ENCODE data around the gene NCLN. TPM values are rescaled to one million over a fixed set of nuclear protein-coding genes. Genes with fewer than 3 reads are reported as not detected.

Gene NCLN, protein sequence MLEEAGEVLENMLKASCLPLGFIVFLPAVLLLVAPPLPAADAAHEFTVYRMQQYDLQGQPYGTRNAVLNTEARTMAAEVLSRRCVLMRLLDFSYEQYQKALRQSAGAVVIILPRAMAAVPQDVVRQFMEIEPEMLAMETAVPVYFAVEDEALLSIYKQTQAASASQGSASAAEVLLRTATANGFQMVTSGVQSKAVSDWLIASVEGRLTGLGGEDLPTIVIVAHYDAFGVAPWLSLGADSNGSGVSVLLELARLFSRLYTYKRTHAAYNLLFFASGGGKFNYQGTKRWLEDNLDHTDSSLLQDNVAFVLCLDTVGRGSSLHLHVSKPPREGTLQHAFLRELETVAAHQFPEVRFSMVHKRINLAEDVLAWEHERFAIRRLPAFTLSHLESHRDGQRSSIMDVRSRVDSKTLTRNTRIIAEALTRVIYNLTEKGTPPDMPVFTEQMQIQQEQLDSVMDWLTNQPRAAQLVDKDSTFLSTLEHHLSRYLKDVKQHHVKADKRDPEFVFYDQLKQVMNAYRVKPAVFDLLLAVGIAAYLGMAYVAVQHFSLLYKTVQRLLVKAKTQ
- polyA plus RNA-seq (2013, experiment 1 of 2), result 70.1 TPM
- polyA plus RNA-seq (2013, experiment 2 of 2), result 66.4 TPM

DNA sequence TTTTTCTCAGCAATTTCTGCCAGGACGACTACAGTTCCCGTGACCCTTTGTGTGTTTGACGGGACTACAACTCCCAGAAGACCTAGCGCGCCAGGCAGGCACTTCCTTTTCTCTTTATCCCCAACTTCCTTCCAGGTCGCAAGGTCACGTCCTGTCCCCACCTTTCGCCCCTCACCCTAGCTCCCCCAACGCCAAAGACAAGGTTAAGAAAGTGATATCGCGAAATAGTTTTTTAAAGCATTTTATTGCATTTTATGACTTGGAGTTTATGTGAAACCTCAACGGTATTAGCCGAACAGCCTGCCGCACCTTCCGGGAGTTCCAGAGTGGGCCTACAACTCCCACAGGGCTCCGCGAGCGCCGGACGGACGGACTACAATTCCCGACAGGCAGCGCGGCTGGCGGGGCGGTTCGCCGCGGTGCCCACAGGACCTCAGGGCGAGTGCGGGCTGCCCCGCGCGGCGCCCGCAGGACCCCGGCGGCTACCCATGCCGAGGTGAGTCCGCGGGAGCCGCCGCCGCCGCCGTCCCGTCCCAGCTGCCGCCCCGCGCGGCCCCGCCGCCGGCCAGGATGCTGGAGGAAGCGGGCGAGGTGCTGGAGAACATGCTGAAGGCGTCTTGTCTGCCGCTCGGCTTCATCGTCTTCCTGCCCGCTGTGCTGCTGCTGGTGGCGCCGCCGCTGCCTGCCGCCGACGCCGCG, at the start of gene NCLN:
Gene NCLN (plus strand): TSS at position 470 of the 699 bp plus-strand sequence. CDS start 101 bp downstream, at position 571.
- H3K9me3 ChIP-seq (ENCODE audit: insufficient read depth, low read depth, low read length), result no peaks in the 10 kb centered on the region
- WGBS, result under 1% methylated on average over 69 of the region's 69 CpGs
- H3K27me3 ChIP-seq (ENCODE audit: insufficient read depth, low read length), result no peaks in the 10 kb centered on the region
- peaks cover 9% of the 10 kb centered on the region; the same call in 1 of the 2 replicates for H3K4me1 ChIP-seq (ENCODE audit: insufficient read depth, low read length)
- H3K27ac ChIP-seq (ENCODE audit: low read depth, low read length), result peak within 1 kb of the TSS; percentile 68; the same call in 1 of the 2 replicates
- peak within 1 kb of the TSS; percentile 88 for H3K9ac ChIP-seq (ENCODE audit: low read depth, low read length)
- peak within 1 kb of the TSS; percentile 85 for H3K4me3 ChIP-seq (ENCODE audit: low read length)
- H3K36me3 ChIP-seq (ENCODE audit: insufficient read depth, low read length), result 0 out of 2 replicates have a peak, but pooled peaks cover 6% of the 10 kb centered on the region

DNA sequence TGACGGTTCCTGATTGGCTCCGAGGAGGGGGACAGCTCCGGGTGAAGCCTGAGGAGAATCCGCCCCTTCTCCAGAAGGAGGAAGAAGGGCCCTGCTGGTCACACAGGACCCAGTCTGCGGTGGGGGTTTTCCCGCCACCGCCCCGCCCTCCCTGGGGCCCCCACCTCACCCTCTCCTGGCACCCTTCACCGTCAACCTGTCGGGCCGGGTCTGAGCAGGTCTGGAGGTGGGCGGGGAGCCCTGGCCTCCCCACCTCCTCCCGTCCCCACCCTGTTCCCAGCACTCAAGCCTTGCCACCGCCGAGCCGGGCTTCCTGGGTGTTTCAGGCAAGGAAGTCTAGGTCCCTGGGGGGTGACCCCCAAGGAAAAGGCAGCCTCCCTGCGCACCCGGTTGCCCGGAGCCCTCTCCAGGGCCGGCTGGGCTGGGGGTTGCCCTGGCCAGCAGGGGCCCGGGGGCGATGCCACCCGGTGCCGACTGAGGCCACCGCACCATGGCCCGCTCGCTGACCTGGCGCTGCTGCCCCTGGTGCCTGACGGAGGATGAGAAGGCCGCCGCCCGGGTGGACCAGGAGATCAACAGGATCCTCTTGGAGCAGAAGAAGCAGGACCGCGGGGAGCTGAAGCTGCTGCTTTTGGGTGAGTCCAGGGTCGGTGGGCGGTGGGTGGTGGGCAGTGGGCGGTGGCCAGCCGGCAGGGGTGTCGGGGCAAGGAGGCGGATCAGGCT, 49.6 kb upstream of the NCLN start, which contains the start of gene GNA15:
Gene GNA15 (plus strand): TSS at position 73 of the 723 bp plus-strand sequence. CDS start 418 bp downstream, at position 491.
- no peak within 1 kb of the TSS for H3K9ac ChIP-seq (ENCODE audit: low read depth, low read length)
- no peak within 1 kb of the TSS for H3K4me3 ChIP-seq (ENCODE audit: low read length)
- H3K27me3 ChIP-seq (ENCODE audit: insufficient read depth, low read length), result no peaks in the 10 kb centered on the region
- 87% methylated on average over 40 of the region's 40 CpGs for WGBS
- H3K4me1 ChIP-seq (ENCODE audit: insufficient read depth, low read length), result no peaks in the 10 kb centered on the region
- no peak within 1 kb of the TSS for H3K27ac ChIP-seq (ENCODE audit: low read depth, low read length)
- no peaks in the 10 kb centered on the region for H3K36me3 ChIP-seq (ENCODE audit: insufficient read depth, low read length)
- no peaks in the 10 kb centered on the region for H3K9me3 ChIP-seq (ENCODE audit: insufficient read depth, low read depth, low read length)

DNA sequence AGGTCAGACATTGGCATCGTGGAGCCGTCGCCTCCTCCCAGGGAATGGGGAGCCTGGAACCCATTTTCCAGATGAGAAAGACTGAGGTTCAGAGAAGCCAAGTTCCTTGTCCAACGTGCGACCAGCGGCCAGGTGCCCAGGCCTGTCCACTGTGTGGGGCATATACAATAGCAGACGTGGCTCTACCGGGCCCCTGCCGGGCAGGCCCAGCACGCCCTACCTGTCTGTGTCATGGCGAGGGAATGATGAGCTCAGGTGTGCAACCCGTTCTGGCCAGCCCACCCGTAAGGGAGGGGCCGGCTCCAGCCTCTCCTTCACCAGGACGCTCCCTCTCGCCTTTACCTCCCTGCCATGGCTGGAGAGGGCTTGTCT, 49.1 kb upstream of the NCLN start:
- no peaks in the 10 kb centered on the region for H3K27me3 ChIP-seq (ENCODE audit: insufficient read depth, low read length)
- 91% methylated on average over 16 of the region's 16 CpGs for WGBS
- no peaks in the 10 kb centered on the region for H3K9me3 ChIP-seq (ENCODE audit: insufficient read depth, low read depth, low read length)
- H3K9ac ChIP-seq (ENCODE audit: low read depth, low read length), result no peak overlapping the region
- H3K36me3 ChIP-seq (ENCODE audit: insufficient read depth, low read length), result no peaks in the 10 kb centered on the region
- H3K27ac ChIP-seq (ENCODE audit: low read depth, low read length), result no peak overlapping the region
- H3K4me1 ChIP-seq (ENCODE audit: insufficient read depth, low read length), result no peaks in the 10 kb centered on the region
- H3K4me3 ChIP-seq (ENCODE audit: low read length), result no peak overlapping the region

DNA sequence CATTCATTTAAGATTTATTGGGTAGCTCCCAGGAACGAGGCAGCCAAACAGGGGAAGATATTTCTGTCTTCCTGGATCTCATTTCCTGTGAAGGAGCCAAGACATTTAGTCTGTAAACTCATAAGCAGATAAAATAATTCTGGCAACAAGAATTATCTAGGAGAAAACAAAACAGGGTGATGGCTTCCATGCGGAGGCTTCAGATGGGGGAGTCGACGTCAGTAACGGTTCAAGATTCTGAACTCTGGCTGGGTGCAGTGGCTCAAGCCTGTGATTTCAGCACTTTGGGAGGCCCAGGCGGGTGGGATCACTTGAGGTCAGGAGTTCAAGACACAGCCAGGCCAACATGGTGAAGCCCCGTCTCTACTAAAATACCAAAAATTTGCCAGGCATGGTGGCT, 48.6 kb upstream of the NCLN start:
- H3K27me3 ChIP-seq (ENCODE audit: insufficient read depth, low read length), result no peaks in the 10 kb centered on the region
- H3K4me3 ChIP-seq (ENCODE audit: low read length), result no peak overlapping the region
- WGBS, result 92% methylated on average over 7 of the region's 7 CpGs
- H3K36me3 ChIP-seq (ENCODE audit: insufficient read depth, low read length), result no peaks in the 10 kb centered on the region
- H3K4me1 ChIP-seq (ENCODE audit: insufficient read depth, low read length), result no peaks in the 10 kb centered on the region
- no peak overlapping the region for H3K27ac ChIP-seq (ENCODE audit: low read depth, low read length)
- no peaks in the 10 kb centered on the region for H3K9me3 ChIP-seq (ENCODE audit: insufficient read depth, low read depth, low read length)
- H3K9ac ChIP-seq (ENCODE audit: low read depth, low read length), result no peak overlapping the region

DNA sequence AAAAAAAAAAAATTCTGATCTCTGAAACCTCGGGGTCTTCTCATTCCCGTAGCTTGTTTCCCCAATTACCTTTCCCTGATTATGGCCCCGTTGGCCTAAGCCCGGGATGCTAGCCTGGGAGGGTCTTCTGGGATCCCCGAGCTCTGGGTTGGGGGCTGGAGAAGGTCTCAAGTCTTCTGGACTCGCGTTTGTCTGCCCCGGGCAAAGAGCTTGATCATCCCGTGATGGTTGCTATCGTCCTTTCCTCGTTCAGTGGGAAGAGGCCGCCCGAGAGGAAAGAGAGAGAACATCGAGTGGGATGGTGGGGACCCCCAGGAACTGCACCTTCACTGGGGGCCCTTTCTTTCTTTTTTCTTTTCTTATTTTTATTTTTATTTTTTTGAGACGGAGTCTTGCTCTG, 47.5 kb upstream of the NCLN start:
- Histone ChIP-seq H3K36me3 (ENCODE audit: insufficient read depth, low read length) (no peaks in the 10 kb centered on the region), H3K9me3 (ENCODE audit: insufficient read depth, low read depth, low read length) (no peaks in the 10 kb centered on the region)
- 85% methylated on average over 14 of the region's 15 CpGs for WGBS

DNA sequence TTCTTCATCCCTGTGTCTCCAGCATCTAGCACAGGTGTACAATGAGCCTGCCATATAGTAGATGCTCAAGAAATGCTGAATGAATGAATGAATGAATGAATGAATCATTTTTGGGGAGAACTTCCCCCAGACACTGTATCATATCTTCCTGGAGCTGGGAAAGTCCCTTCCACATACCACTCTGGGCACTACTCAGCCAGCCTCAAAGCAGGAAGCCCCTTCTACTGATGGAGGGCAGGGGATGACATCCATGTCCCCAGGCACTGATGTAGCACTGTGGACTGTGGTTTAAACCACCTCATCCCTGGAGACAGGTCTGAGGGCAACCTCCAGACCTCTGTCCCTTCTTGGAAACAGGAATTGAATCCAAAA, 45.1 kb upstream of the NCLN start:
- H3K9me3 ChIP-seq (ENCODE audit: insufficient read depth, low read depth, low read length), result no peaks in the 10 kb centered on the region
- no peak overlapping the region for H3K9ac ChIP-seq (ENCODE audit: low read depth, low read length)
- no peaks in the 10 kb centered on the region for H3K36me3 ChIP-seq (ENCODE audit: insufficient read depth, low read length)
- no peaks in the 10 kb centered on the region for H3K27me3 ChIP-seq (ENCODE audit: insufficient read depth, low read length)
- no peak overlapping the region for H3K4me3 ChIP-seq (ENCODE audit: low read length)
- no peaks in the 10 kb centered on the region for H3K4me1 ChIP-seq (ENCODE audit: insufficient read depth, low read length)
- no peak overlapping the region for H3K27ac ChIP-seq (ENCODE audit: low read depth, low read length)

More for the DNA sequence above, 47.5 kb upstream of the NCLN start:
- Histone ChIP-seq H3K27me3 (ENCODE audit: insufficient read depth, low read length) (no peaks in the 10 kb centered on the region), H3K9ac (ENCODE audit: low read depth, low read length) (no peak overlapping the region), H3K4me3 (ENCODE audit: low read length) (no peak overlapping the region), H3K4me1 (ENCODE audit: insufficient read depth, low read length) (no peaks in the 10 kb centered on the region), H3K27ac (ENCODE audit: low read depth, low read length) (no peak overlapping the region)

DNA sequence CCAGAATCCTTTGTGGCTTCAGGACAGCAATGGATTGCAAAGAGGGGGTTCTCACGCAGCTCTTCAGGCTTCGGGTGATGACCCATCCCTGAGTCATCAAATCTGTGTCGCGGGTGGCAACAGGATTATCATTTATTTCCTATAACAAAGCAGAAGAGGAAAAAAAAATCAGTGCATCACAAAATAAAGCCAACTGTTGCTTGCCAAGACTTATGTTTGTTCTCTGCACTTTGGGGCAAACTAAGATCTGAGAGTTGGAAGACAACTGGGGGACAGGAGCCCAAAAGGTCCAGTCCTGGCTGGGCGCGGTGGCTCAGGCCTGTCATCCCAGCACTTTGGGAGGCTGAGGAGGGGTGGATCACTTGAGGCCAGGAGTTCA, 43.4 kb upstream of the NCLN start:
- no peak overlapping the region for H3K27ac ChIP-seq (ENCODE audit: low read depth, low read length)
- WGBS, result 90% methylated on average over 6 of the region's 6 CpGs
- no peaks in the 10 kb centered on the region for H3K36me3 ChIP-seq (ENCODE audit: insufficient read depth, low read length)
- no peaks in the 10 kb centered on the region for H3K9me3 ChIP-seq (ENCODE audit: insufficient read depth, low read depth, low read length)
- no peaks in the 10 kb centered on the region for H3K27me3 ChIP-seq (ENCODE audit: insufficient read depth, low read length)
- H3K4me1 ChIP-seq (ENCODE audit: insufficient read depth, low read length), result no peaks in the 10 kb centered on the region
- no peak overlapping the region for H3K4me3 ChIP-seq (ENCODE audit: low read length)
- H3K9ac ChIP-seq (ENCODE audit: low read depth, low read length), result no peak overlapping the region

DNA sequence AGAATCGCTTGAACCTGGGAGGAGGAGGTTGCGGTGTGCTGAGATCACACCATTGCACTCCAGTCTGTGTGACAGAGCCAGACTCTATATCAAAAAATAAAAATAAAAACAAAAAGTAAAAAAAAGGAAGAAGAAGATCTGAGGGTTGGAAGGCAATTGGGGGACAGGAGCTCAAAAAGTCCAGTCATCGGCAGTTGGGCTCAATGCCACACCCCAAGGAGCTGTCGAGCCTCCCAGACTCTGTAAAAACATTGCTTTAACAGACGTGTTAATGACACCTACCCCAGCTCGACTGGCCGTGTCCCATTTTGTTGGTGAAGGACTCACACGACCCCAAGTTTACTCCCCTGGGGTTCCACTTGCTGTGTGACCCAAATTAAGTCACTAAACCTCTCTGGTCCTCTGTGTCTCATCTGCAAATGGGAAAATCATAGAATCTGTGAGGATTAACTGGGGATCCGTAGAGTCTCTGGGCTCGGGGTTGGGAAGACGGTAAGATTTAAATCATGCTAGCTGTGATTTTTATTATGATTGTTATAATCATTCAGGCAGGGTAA, 42.9 kb upstream of the NCLN start:
- Histone ChIP-seq H3K36me3 (ENCODE audit: insufficient read depth, low read length) (no peaks in the 10 kb centered on the region), H3K9me3 (ENCODE audit: insufficient read depth, low read depth, low read length) (no peaks in the 10 kb centered on the region), H3K4me1 (ENCODE audit: insufficient read depth, low read length) (no peaks in the 10 kb centered on the region), H3K27ac (ENCODE audit: low read depth, low read length) (no peak overlapping the region), H3K9ac (ENCODE audit: low read depth, low read length) (no peak overlapping the region), H3K4me3 (ENCODE audit: low read length) (no peak overlapping the region), H3K27me3 (ENCODE audit: insufficient read depth, low read length) (no peaks in the 10 kb centered on the region)
- WGBS, result 72% methylated on average over 10 of the region's 11 CpGs

DNA sequence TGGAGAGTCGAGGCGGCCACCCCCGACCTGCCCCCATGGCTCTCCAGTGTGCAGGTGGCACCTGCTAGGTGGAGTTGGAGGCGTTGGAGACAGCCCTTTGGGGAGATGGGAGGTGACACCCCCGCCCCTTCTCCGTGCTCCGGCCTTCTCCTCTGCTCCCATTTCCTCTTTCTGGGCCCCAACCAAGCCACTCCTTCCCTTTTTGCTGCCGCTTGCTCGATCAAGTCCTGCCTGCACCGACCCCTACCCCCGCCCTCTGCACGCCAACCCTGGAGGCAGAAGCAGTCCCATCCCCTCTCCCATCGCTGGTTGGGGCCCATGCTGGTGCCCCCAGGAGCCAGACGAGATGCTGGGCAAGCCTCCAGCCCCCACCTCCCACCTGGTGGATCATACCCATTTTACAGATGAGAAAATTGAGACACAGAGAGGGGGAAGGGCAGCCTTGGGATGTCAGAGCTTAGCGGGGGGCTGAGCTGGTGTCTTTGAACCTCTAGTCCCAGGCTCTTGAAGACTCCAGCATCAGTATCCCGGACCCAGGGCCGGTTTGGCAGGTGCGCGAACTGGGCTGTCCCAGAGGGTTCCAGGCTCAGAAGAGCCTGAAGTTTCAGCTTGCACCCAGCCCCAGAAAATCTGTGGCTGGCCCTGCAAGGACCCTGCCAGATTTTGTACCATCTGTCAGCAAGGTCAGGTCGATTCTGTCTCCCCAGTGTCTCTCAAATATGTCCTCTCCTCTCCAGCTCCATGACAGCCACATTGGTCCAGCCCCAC, 39.6 kb upstream of the NCLN start:
- Histone ChIP-seq H3K36me3 (ENCODE audit: insufficient read depth, low read length) (no peaks in the 10 kb centered on the region), H3K9ac (ENCODE audit: low read depth, low read length) (no peak overlapping the region), H3K9me3 (ENCODE audit: insufficient read depth, low read depth, low read length) (no peaks in the 10 kb centered on the region), H3K27me3 (ENCODE audit: insufficient read depth, low read length) (no peaks in the 10 kb centered on the region), H3K4me3 (ENCODE audit: low read length) (no peak overlapping the region), H3K4me1 (ENCODE audit: insufficient read depth, low read length) (no peaks in the 10 kb centered on the region), H3K27ac (ENCODE audit: low read depth, low read length) (no peak overlapping the region)
- 86% methylated on average over 19 of the region's 20 CpGs for WGBS

DNA sequence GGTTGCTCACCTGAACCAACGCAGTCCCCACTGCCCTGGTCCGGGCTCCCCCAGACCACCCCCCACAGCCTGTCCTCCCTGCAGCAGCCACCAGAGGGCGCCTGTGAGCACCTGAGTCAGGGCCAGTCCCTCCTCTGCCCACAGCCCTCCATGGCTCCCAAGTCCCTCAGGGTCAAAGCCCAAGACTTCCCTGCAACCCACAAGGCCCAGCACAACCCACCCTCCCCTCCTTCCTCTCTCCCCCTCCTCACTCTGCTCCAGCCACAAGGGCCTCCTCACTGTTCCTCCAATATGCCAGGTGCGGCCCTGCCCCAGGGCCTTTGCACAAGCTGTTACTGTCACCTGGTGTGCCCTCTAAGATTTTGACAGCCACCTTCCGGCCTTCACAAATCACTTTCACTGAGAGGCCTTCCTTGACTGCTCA, 39.0 kb upstream of the NCLN start:
- Histone ChIP-seq H3K9me3 (ENCODE audit: insufficient read depth, low read depth, low read length) (no peaks in the 10 kb centered on the region), H3K27ac (ENCODE audit: low read depth, low read length) (no peak overlapping the region), H3K4me3 (ENCODE audit: low read length) (no peak overlapping the region), H3K27me3 (ENCODE audit: insufficient read depth, low read length) (no peaks in the 10 kb centered on the region), H3K4me1 (ENCODE audit: insufficient read depth, low read length) (no peaks in the 10 kb centered on the region), H3K9ac (ENCODE audit: low read depth, low read length) (no peak overlapping the region), H3K36me3 (ENCODE audit: insufficient read depth, low read length) (no peaks in the 10 kb centered on the region)
- WGBS, result 67% methylated on average over 5 of the region's 5 CpGs

Data from HUES64 (cell line).